ENCODE data around the gene KLHL41.

Gene KLHL41

DNA sequence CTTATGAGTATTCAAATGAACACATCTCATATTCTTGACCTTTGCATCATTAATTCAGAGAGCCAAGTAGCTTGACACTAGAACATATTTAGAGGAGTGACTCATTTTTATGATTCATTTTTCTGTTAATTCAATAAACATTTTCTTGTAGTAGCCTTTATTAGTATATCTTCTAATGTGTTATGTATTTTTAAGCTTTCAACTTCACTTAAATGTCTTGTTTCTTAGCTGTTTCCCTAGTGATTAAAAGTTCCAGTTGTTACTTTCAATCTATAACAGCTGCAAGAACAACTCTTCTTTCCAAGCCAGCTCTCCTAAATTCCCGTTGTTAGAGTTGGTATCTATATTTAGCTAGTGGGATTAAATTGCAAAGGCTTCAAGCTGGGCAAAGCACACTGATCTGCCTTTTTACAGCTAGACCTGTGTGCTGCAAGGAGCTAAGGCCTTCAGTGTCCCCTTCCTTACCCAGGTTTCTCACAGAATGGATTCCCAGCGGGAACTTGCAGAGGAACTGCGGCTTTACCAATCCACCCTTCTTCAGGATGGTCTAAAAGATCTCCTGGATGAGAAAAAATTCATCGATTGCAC, at the start of gene KLHL41:
Gene KLHL41, plus strand, starts transcription at position 405 of the 588 bp plus-strand sequence. Its CDS starts 77 bp downstream, at position 482.
- DNase-seq (ENCODE audit: low read depth): no peak

GRCh38 chr2:169461143-169461542, 48.4 kb upstream of the KLHL41 start:
- no peak for DNase-seq (ENCODE audit: low read depth)

GRCh38 chr2:169462896-169463695, 46.4 kb upstream of the KLHL41 start:
- no peak for DNase-seq (ENCODE audit: low read depth)

DNA sequence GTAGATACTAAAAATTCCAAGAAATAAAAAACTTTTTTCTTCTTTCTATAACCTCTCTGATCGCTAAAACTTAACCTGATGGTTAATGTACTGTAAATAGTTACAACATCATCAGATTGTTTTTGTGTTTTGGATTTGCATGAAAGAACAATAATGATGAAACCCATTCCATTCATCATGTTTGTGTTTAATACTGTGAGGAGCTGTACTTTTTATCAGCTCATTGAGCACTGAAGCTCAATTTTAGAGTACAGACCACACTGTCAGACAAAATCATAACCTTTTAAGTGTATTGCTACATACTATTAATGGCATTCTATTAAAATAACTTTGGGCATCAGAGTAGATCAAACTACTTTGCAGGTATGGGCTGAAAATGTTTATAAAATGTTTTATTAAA, 45.0 kb upstream of the KLHL41 start:
- DNase-seq (ENCODE audit: low read depth): no peak

DNA sequence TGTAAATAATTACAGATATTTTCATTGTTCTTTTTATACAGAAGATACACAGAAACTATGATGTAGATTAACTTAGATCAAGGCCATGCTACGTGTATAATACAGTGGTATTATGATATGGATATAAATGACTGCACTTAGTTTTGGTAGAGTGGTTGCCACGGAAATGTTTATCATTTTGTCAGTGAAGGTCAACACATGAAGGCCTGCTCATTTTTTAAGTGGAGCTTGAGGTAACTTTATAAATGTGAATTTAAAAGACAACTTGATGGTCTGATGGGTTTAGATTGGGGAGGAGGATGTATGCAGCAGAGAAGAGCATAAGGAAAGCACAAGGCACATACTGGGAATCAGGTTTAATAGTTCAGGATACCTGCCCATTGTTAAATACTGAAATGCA, 44.6 kb upstream of the KLHL41 start:
- DNase-seq (ENCODE audit: low read depth): no peak

DNA sequence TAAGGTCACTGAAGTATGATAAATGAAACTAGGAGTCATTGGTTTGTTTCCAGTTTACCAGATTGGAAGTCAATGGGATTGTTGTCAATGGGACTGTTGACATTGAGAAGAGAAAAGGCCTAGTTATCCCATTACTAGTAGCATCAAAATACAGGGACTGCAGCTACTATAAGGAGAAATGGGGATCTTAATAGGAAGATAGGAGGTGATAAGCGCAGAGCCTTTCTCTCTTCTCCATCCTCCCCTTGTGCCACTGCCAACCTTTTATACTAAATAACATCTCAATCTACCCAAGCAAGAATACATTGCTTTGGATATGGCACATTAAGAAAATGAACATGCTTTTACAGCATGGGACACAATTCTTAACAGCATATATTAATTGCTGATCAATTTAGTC, 40.7 kb upstream of the KLHL41 start:
- DNase-seq (ENCODE audit: low read depth): no peak

DNA sequence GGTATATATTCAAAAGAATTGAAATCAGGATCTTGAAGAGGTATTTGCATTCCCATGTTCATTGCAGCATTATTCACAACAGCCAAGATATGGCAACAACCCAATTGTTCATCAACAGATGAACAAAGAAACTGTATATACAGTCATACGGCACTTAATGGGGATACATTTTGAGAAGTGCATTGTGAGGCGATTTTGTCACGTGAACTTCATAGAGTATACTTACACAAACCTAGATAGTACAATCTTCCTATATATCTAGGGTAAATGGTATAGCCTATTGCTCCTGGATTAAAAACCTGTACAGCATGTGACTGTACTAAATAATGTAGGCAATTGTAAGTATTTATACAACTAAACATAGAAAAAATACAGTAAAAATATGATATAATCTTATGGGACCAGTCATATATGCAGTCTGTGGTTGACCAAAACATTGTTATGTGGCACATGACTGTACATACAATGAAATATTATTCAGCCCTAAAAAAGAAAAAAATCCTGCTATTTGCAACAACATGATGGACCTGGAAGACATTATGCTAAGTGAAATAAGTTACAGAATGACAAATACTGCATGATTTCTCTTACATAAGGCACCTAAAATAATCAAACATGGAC, 39.4 kb upstream of the KLHL41 start:
- no peak for DNase-seq (ENCODE audit: low read depth)

DNA sequence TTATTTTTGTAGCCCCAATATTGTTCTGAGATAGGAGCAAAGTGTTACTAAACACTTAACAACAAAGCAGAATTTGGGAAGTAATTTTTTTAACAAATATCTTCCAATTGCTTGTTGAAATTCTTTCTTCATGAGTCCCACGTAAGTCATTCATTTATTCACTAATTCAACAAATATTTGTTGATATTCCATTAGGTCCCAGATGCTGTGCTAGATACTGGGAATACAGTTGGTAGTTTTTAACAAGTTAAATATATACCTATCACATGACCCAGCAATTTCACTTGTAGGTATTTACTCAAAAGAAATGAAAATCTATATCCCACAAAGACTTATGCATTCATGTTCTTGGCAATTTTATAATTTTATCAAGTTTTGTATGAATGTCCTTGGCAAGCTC, 37.3 kb upstream of the KLHL41 start:
- no peak for DNase-seq (ENCODE audit: low read depth)

- no peak for DNase-seq (ENCODE audit: low read depth)
These were observed 33.0 kb upstream of the KLHL41 start for GRCh38 chr2:169476459-169476858.

DNA sequence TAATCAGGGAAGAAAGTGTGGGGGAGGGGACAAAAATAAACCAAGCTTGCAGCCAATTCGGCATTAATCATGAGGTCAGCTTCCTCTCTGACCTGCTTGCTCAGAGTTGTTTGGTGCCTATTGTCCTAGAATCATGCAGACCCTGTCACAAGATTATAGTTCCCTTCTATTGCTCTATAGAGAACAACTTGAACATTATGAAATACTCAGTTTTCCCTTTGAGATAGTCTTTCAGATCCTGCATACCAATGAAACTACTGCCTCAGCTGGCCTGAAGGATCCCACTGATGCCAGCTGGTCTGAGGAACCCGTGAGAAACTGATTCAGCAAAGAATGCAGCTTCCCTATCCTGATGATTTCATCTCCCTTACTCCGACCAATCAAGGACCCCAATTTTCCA, 31.2 kb upstream of the KLHL41 start:
- no peak for DNase-seq (ENCODE audit: low read depth)

- DNase-seq (ENCODE audit: low read depth): no peak
These were observed 30.7 kb upstream of the KLHL41 start for GRCh38 chr2:169478745-169479256.

DNA sequence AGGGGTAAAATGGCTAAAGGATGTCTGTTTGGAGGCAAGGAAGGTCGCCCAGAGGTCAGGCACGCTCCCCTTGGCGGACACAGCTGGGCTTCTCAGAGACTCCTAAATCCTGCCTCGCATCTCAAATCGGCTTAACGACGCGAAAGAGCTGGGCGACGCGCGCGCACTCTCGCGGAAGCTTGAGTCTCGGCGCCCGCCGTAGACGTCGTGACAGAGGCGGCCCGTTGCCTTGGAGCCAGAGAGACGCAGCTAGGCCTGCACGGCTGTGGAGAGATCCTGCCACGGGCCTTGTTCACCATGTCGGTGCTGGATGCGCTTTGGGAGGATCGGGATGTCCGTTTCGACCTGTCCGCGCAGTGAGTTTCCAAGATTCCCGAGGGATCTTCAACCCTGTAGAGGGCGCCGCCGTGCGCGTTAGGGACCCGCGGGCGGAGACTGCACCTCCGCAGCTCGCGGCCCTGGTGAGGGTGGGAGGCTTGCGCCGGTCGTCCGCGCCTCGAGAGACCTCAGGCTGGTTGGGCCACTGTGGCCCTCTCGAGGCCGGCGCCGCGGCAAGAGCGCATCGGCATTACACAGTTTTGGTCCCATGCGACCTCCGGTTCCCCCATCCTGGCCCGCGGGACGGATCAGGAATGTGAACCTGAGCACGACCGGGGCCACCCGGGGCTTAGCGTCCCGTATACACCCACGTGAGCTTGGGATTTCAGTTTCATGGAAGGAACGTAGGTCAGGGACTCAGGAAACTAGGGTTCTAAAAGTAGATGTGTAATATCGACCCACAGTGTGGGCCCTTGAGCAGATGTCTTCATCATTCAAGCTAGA, 30.0 kb upstream of the KLHL41 start, which contains the start of gene BBS5:
Gene BBS5, plus strand, starts transcription at position 238 of the 822 bp plus-strand sequence. Its CDS starts 60 bp downstream, at position 298.
- DNase-seq (ENCODE audit: low read depth): peak; percentile 13

DNA sequence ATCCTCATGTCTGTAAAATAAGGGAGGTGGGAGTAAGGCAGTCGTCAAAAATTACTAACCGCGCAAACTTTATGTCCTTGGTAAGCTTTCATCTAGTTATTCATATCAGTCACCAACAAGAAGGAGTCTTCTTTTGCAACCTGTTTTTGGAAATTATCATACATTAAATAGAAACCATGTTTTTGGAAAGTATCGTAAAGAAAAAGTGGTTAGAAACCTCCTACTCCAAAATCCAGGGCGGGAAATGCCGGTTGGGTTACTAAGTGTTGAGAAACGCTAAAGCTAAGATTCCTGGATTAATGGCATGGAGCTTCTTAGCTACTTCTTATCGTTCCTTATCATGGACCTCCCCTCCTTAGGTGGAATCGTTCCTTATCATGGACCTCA, 29.4 kb upstream of the KLHL41 start:
- DNase-seq (ENCODE audit: low read depth): no peak

GRCh38 chr2:169485650-169486138, 23.8 kb upstream of the KLHL41 start:
- DNase-seq (ENCODE audit: low read depth): no peak

GRCh38 chr2:169486487-169486886, 23.0 kb upstream of the KLHL41 start:
- DNase-seq (ENCODE audit: low read depth): no peak

DNA sequence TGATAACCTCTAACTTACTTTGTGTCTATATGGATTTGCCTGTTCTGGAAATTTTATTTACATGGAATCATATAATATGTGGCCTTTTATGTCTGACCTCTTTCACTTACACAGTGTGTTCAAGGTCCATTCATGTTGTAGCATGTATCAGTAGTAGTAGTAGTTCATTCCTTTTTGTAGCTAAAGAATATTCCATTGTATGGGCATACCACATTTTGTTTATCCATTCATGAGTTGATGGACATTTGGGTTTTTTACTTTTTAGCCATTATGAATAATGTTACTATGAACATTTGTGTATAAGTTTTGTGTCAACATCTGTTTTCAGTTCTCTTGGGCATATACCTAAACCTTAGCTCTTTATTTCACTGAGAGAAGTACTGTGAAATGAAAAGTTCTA, 18.7 kb upstream of the KLHL41 start:
- no peak for DNase-seq (ENCODE audit: low read depth)

DNA sequence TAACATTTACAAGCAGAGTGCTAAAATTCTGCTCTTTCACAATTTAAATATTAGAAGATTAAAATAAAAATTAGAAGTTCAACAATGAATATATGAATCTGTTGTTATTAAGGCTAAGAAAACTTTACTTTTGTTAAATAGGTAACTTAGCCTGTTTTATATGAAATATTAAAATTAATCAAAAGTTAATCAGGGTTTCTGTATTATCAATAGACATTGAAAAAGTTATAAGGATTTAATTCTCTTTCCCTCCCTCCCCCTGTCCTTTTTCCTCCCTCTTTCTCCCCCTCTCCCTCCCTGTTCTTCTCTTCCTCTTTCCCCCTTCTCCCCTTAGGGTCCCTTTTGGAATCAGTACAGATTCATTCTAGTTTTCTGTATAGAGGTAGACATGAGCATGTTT, 18.1 kb upstream of the KLHL41 start:
- no peak for DNase-seq (ENCODE audit: low read depth)

DNA sequence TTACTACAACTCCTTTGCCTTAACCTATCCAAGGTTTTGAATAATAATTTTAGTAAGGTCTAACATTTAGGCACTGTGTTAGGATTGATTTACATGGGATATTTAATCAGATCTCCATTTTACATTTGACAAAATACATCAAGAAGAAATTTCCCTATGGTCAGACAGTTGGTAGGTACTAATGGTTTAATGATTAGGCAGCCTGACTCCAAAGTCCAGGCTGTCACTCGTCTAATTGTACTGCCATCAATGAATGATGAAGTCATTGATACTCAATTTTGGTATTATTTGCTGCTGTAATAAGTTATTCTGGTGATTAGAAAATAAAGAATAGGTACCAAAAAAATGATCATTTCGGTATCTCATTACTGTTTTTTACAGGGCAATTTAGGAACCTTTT, 16.1 kb upstream of the KLHL41 start:
- no peak for DNase-seq (ENCODE audit: low read depth)

GRCh38 chr2:169495310-169495928, 14.1 kb upstream of the KLHL41 start:
- no peak for DNase-seq (ENCODE audit: low read depth)

GRCh38 chr2:169504651-169505050, 4.9 kb upstream of the KLHL41 start:
- no peak for DNase-seq (ENCODE audit: low read depth)

DNA sequence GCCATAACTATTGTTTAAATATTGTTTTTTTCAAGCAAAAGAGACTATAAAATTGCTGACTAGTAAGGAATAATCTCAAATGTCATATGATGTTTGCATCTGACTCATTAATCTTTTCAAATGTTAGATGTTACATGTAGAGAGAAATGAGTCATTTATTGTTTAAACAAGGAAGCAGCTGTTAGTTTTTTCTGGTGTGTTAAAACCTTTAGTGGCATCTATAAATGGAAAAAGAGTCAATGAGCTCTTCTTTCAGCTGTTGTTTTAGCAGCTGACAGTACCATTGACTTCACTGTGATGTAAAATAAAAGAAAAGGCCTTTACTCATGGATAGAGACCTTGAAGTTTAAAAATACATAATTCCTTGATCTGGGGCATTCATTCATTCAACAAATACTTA, 1.8 kb upstream of the KLHL41 start:
- DNase-seq (ENCODE audit: low read depth): no peak

- no peak for DNase-seq (ENCODE audit: low read depth)
These were observed 453 bp downstream of the KLHL41 start for GRCh38 chr2:169509955-169510354.
